Smooth muscle cell (in vitro differentiated cells): ENCODE data around the gene SCPEP1. TPM values are rescaled to one million over a fixed set of nuclear protein-coding genes. Genes with fewer than 3 reads are reported as not detected.

Source experiments
- DNase-seq: peaks from one replicate; lab custom pipeline; 2025; ENCODE audit not compliant: unreplicated experiment; lab: John Stamatoyannopoulos, UW
- H2AFZ ChIP-seq: fragments of 200-600 bp; sonication (generic); 2 replicates; pipeline ENCODE4 v1.6.0; 2016; ENCODE audit warnings: antibody characterized with exemption, low read depth, mild to moderate bottlenecking
- H3F3A ChIP-seq: fragments of 200-600 bp; sonication (generic); 2 replicates; pipeline ENCODE4 v1.6.0; 2017; ENCODE audit warnings: antibody characterized with exemption, low read depth
- H3K27ac ChIP-seq: fragments of 200-600 bp; sonication (generic); 2 replicates; pipeline ENCODE4 v1.5.1; 2016; ENCODE audit warnings: low read depth, mild to moderate bottlenecking
- H3K27me3 ChIP-seq: fragments of 200-600 bp; sonication (generic); 2 replicates; pipeline ENCODE4 v1.6.1; 2016; ENCODE audit warnings: low read depth, mild to moderate bottlenecking
- H3K36me3 ChIP-seq: fragments of 200-600 bp; sonication (generic); 2 replicates; pipeline ENCODE4 v1.5.1; 2016; ENCODE audit warnings: low read depth
- H3K4me1 ChIP-seq: fragments of 200-600 bp; sonication (generic); 2 replicates; pipeline ENCODE4 v1.5.1; 2016; ENCODE audit warnings: low read depth
- H3K4me2 ChIP-seq: fragments of 200-600 bp; sonication (generic); 2 replicates; pipeline ENCODE4 v1.6.0; 2016; ENCODE audit warnings: mild to moderate bottlenecking
- H3K4me3 ChIP-seq: fragments of 200-600 bp; sonication (generic); 2 replicates; pipeline ENCODE4 v1.5.1; 2016; ENCODE audit warnings: mild to moderate bottlenecking
- H3K79me2 ChIP-seq: fragments of 200-600 bp; sonication (generic); 2 replicates; pipeline ENCODE4 v1.6.0; 2016; ENCODE audit warnings: low read depth, mild to moderate bottlenecking
- H3K9ac ChIP-seq: fragments of 200-600 bp; sonication (generic); 2 replicates; pipeline ENCODE4 v1.6.0; 2016; ENCODE audit warnings: low read depth
- H3K9me3 ChIP-seq: fragments of 200-600 bp; sonication (generic); replicated peaks from 2 replicates; pipeline ENCODE4 v1.5.1; 2016; ENCODE audit warnings: low read depth
- H4K20me1 ChIP-seq: fragments of 200-600 bp; sonication (generic); 2 replicates; pipeline ENCODE4 v1.6.0; 2016; ENCODE audit warnings: low read depth
- CTCF ChIP-seq: fragments of 200-600 bp; sonication (generic); IDR thresholded peaks from 2 replicates; pipeline ENCODE4 v1.5.1; 2017; ENCODE audit warnings: borderline replicate concordance, mild to moderate bottlenecking, antibody characterized with exemption; ENCODE audit not compliant: insufficient read depth, poor library complexity, severe bottlenecking
- whole genome bisulfite sequencing: methylation state at CpG from one replicate; pipeline ENCODE4 v1.1.7; 2016; ENCODE audit warnings: low lambda C conversion rate; 5-methylcytosine and 5-hydroxymethylcytosine counted together
- polyA plus RNA-seq: library from polyadenylated mRNA; unstranded; fragments of >200 nt; fragmentation: Nextera tagmentation; extraction: Ambion mirVana; gene quantifications from 2 replicates; pipeline ENCODE4 v1.2.1, GENCODE V29; 2016
- total RNA-seq: library from RNA; depleted of rRNA; stranded (reverse); fragments of >200 nt; gene quantifications from 2 replicates; pipeline ENCODE4 v1.2.3, GENCODE V29; 2014

The SCPEP1 gene
- total and polyA plus RNA-seq, 2 experiments from 2014 or later, result 42.8 to 48.5 TPM

GRCh38 chr17:56947741-56948140 lies 30.2 kb upstream of the SCPEP1 start:
- TF ChIP-seq CTCF, result no peak
- H3K36me3 ChIP-seq, result peaks cover 24% of the 10 kb centered on the region

GRCh38 chr17:56948491-56948890 lies 29.4 kb upstream of the SCPEP1 start:
- H3F3A ChIP-seq, result no peaks in the 10 kb centered on the region
- H4K20me1 ChIP-seq, result peaks cover 20% of the 10 kb centered on the region
- peaks cover 8% of the 10 kb centered on the region for H3K79me2 ChIP-seq
- 97% methylated on average over 1 of the region's 1 CpG for WGBS
- H3K27me3 ChIP-seq, result no peaks in the 10 kb centered on the region
- no peak overlapping the region for H3K9ac ChIP-seq
- no peak overlapping the region for H3K27ac ChIP-seq
- no peak overlapping the region for H3K4me2 ChIP-seq
- no peaks in the 10 kb centered on the region for H3K9me3 ChIP-seq
- TF ChIP-seq CTCF, result no peak
- no peak overlapping the region for H3K4me3 ChIP-seq
- no peaks in the 10 kb centered on the region for H3K4me1 ChIP-seq
- peaks cover 22% of the 10 kb centered on the region for H3K36me3 ChIP-seq
- no peak for DNase-seq
- no peak overlapping the region for H2AFZ ChIP-seq

More at GRCh38 chr17:56947741-56948140, 30.2 kb upstream of the SCPEP1 start:
- Histone ChIP-seq H3K9ac (no peak overlapping the region), H3K27me3 (no peaks in the 10 kb centered on the region), H3F3A (no peaks in the 10 kb centered on the region), H3K4me2 (no peak overlapping the region), H3K4me3 (no peak overlapping the region), H3K27ac (no peak overlapping the region), H4K20me1 (peaks cover 15% of the 10 kb centered on the region), H3K79me2 (peaks cover 5% of the 10 kb centered on the region), H3K9me3 (no peaks in the 10 kb centered on the region), H2AFZ (no peak overlapping the region), H3K4me1 (no peaks in the 10 kb centered on the region)
- WGBS, result 96% methylated on average over 1 of the region's 1 CpG
- DNase-seq, result no peak

GRCh38 chr17:56949595-56949994 lies 28.3 kb upstream of the SCPEP1 start:
- Histone ChIP-seq H3K36me3 (peaks cover 15% of the 10 kb centered on the region), H3K9ac (no peak overlapping the region), H3K9me3 (no peaks in the 10 kb centered on the region), H3K4me3 (no peak overlapping the region), H3K4me1 (no peaks in the 10 kb centered on the region), H4K20me1 (peaks cover 31% of the 10 kb centered on the region), H3K27ac (no peak overlapping the region), H2AFZ (no peak overlapping the region), H3K4me2 (no peak overlapping the region), H3K79me2 (peaks cover 9% of the 10 kb centered on the region), H3F3A (no peaks in the 10 kb centered on the region), H3K27me3 (no peaks in the 10 kb centered on the region)
- no peak for DNase-seq
- 94% methylated on average over 3 of the region's 3 CpGs for WGBS
- TF ChIP-seq CTCF, result no peak

- H3F3A ChIP-seq, result no peaks in the 10 kb centered on the region
- H3K36me3 ChIP-seq, result no peaks in the 10 kb centered on the region
- TF ChIP-seq CTCF, result no peak
- H3K4me2 ChIP-seq, result no peak overlapping the region
- H3K79me2 ChIP-seq, result peaks cover 69% of the 10 kb centered on the region
- no peak for DNase-seq
- no peaks in the 10 kb centered on the region for H3K27me3 ChIP-seq
- no peak overlapping the region for H3K4me3 ChIP-seq
- H4K20me1 ChIP-seq, result peaks cover 54% of the 10 kb centered on the region
- no peak overlapping the region for H3K9ac ChIP-seq
- no peak overlapping the region for H3K27ac ChIP-seq
- H2AFZ ChIP-seq, result no peak overlapping the region
- 95% methylated on average over 5 of the region's 5 CpGs for WGBS
- H3K9me3 ChIP-seq, result no peaks in the 10 kb centered on the region
- H3K4me1 ChIP-seq, result peaks cover 5% of the 10 kb centered on the region
Measured at GRCh38 chr17:56956992-56957391, 20.9 kb upstream of the SCPEP1 start.
